Measurements from ENCODE around the gene RIPK3.

GRCh38 chr14:24388474-24389179, 48.8 kb upstream of the RIPK3 start:
- TF ChIP-seq, protein P1, sequence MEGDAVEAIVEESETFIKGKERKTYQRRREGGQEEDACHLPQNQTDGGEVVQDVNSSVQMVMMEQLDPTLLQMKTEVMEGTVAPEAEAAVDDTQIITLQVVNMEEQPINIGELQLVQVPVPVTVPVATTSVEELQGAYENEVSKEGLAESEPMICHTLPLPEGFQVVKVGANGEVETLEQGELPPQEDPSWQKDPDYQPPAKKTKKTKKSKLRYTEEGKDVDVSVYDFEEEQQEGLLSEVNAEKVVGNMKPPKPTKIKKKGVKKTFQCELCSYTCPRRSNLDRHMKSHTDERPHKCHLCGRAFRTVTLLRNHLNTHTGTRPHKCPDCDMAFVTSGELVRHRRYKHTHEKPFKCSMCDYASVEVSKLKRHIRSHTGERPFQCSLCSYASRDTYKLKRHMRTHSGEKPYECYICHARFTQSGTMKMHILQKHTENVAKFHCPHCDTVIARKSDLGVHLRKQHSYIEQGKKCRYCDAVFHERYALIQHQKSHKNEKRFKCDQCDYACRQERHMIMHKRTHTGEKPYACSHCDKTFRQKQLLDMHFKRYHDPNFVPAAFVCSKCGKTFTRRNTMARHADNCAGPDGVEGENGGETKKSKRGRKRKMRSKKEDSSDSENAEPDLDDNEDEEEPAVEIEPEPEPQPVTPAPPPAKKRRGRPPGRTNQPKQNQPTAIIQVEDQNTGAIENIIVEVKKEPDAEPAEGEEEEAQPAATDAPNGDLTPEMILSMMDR (IDR thresholded peaks at IDR 0.05; ENCODE audit: insufficient read depth, low read depth, low read length), result no peak
- no peak for TF ChIP-seq EZH2 (IDR thresholded peaks at IDR 0.05; ENCODE audit: insufficient read depth, low read length)

Data from astrocyte (in vitro differentiated cells and primary cell).